Stimulated activated CD8-positive, alpha-beta memory T cell treated with anti-CD3 and anti-CD28 coated beads, Interleukin-2, amount 100 ng/mL, for 48 hours (primary cell): Measurements from ENCODE around the gene DDX11.
"Not testable (repeated sequence)": the region's sequence is repeated elsewhere in the genome, so short reads cannot be mapped to it uniquely, and the experiment has no call there.

Source experiments
- DNase-seq, 2 donors: peaks; one replicate each; pipeline ENCODE4 v3.0.0-alpha.2; 2020; ENCODE audit warnings: low read depth in 2 of 2

DDX11 gene

GRCh38 chr12:31124158-31124557 lies 50.5 kb downstream of the DDX11 start:
- DNase-seq = not testable (repeated sequence)

- not testable (repeated sequence) for DNase-seq
Measured at GRCh38 chr12:31125171-31125570, 51.5 kb downstream of the DDX11 start.

GRCh38 chr12:31127209-31127848 lies 53.7 kb downstream of the DDX11 start:
- not testable (repeated sequence) for DNase-seq

GRCh38 chr12:31136581-31136980 lies 62.9 kb downstream of the DDX11 start:
- DNase-seq = not testable (repeated sequence)

GRCh38 chr12:31144768-31145167 lies 71.1 kb downstream of the DDX11 start:
- not testable (repeated sequence) for DNase-seq

GRCh38 chr12:31145296-31145695 lies 71.6 kb downstream of the DDX11 start:
- DNase-seq = not testable (repeated sequence)

GRCh38 chr12:31147415-31147814 lies 73.8 kb downstream of the DDX11 start:
- DNase-seq = not testable (repeated sequence)

- DNase-seq = not testable (repeated sequence)
Measured at GRCh38 chr12:31150766-31151165, 77.1 kb downstream of the DDX11 start.
